Jurkat, Clone E6-1 (cell line): ENCODE results near the gene ABLIM2.
A peak's percentile ranks its signal among the peaks of the same experiment; 100 is the strongest.
"Not testable (repeated sequence)": the region's sequence is repeated elsewhere in the genome, so short reads cannot be mapped to it uniquely, and the experiment has no call there.

ENCODE experiments used
- DNase-seq: peaks from one replicate; pipeline ENCODE4 v3.0.0-alpha.2; 2011; ENCODE audit warnings: low read depth, low spot score
- H3K4me3 ChIP-seq: 2 replicates; pipeline ENCODE4 v1.5.1; 2011; ENCODE audit warnings: mild to moderate bottlenecking, low read length, control low read depth, moderate library complexity

Gene ABLIM2

DNA sequence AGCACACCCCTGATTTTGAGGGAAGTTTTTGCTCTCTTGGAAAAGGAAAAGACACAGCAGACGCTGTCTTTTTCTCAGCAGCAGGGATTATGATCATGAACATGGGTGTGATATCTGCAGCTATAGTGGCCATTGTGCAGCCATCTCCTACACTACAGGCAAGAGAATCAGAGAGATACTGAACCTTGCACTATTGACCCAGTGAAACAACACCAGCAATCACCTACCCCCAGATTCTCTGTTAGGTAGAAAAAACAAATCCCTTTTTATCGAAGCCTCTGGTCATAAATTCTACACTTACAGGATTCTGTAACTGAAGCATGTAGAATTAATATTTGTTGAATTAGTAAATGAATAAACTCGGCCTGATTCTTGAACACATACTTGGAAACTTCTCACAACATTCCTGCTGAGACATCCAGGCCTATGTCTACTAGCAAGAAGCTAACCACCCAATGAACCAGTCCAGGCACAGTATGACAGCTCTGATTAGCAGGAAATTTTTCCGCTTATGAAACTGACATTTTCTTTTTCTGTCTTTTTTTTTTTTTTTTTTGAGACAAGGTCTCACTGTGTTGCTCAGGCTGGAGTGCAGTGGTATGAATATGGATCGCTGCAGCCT lies 213.9 kb downstream of the ABLIM2 start:
- no peak overlapping the region for H3K4me3 ChIP-seq
- no peak for DNase-seq

DNA sequence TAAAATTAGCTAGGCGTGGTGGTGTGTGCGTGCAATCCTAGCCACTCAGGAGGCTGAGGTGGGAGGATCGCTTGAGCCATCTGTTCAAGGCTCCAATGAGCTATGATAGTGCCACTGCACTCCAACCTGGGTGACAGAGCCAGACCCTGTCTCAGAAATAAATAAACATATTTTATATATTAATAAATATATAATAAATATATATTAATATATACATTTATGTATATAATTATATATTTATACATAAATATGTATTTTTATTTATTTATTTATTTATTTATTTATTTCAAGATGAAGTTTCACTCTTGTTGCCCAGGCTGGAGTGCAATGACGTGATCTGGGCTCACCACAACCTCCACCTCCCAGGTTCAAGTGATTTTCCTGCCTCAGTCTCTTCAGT lies 214.9 kb downstream of the ABLIM2 start:
- not testable (repeated sequence) for H3K4me3 ChIP-seq, DNase-seq

DNA sequence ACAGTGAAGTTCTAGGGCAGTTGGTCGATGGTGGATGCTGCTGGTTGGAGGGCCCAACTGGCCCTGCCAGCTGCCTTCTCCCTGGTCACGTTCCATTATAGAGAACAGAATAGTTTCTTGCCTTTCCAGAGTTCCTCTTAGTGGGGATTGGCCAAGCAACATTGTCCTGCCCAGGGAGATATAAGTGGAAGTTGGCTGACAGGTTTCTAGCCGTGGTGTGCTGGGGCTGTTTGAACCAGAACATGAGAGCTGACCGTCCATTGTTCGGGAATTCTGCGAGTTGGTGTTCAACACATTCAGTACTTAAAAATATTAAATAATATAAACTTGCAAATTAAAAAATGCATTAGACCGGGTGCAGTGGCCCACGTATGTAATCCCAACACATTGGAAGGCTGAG lies 215.4 kb downstream of the ABLIM2 start:
- no peak for DNase-seq
- no peak overlapping the region for H3K4me3 ChIP-seq

DNA sequence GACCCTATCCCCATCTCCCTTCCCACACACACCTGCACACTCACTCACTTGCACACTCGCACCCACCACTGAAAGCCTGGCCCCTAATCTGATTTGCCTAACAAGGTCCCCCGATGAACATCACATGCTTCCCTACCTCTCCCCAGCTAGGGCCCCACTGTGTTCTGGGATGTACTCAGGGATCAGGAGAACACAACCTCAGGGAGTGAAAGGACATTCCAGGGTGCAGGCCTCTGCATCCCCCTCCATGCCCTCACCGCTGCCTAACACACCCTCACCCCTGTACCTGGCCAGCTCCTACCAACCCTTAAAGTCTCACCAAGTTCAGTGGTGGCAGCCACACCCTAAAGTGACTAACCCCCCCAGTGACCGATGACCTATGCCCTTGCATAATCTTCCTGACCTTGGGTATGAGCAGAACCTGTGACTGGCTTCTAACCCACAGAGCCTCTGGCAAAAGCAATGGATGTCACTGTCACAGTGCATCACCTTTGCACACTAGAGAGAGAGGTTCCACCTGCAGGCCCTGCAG lies 216.6 kb downstream of the ABLIM2 start:
- no peak for DNase-seq
- H3K4me3 ChIP-seq, result no peak overlapping the region

DNA sequence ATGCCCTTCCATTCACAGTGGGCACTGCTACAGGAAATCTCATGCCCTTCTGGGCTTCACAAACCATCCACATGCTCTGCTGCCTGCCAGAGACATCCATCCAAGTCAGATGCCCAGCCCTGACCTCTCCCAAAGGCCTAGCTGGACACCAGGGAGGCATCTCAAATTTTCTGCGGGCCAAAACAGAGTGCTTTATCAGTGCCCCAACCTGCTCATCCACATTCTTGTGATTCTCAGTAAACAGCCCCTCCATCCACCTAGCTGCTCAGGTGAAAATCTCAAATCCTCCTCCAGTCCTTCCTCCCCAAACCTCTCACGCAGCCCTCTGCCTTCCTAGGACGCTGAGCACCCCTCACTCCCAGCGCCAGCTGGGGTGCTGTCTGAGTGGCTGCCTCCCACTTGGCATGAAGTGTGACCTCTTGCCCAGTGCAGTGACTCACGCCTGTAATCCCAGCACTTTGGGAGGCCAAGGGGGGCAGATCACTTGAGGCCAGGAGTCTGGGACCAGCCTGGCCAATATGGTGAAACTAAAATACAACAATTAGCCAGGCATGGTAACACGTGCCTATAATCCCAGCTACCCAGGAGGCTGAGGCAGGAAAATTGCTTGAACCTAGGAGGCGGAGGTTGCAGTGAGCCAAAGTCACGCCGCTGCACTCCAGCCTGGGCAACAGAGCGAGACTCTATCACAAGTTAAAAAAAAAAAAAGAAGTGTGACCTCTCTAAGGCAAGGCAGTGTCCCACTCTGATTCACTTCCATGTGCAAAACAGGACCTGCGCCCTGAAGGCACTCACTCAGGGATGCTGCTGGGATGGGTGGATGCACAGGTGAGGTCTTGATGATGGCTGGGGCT lies 217.3 kb downstream of the ABLIM2 start:
- no peak overlapping the region for H3K4me3 ChIP-seq

DNA sequence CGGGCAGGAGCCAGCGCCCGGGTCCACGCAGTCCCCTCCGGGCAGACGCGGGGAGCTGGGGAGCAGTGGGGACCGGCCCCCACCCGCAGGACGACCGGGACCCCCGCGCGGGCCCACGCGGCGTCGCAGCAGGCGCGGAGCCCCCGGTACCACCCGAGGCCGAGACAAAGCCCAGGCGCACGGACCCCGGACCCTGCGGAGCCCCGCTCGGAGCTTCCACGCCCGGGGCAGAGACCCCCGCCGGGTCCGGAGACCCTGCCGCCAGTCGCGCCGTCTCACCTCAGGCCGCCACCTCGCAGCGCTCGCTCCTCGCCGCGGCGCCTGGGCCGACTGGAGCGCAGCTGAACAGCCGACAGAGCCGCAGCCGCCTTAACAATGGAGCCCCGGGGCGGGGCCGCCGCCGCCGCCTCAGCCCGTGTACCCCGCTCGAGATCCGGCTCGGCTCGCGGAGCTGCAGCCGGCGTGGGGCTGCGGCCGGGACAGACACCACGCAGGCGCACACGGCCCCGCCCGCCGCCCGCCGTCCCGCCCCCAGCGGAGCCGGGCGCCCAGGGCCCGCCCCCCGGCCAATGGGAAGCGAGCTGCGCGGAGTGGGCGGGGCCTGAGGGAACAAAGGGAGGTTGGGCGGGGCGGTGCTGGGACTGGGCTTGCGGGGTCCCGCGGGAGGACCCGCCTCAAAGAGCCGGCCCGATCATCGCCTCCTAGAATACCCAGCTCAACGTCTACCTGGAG lies 219.1 kb downstream of the ABLIM2 start, which contains the start of gene AFAP1:
TSS of gene AFAP1 (minus strand) at position 485 of the 732 bp plus-strand sequence. CDS start 67,783 bp downstream, outside the sequence.
- peak within 1 kb of the TSS; percentile 54 for H3K4me3 ChIP-seq
- DNase-seq, result peak; percentile 58

More for the DNA sequence above, 217.3 kb downstream of the ABLIM2 start:
- DNase-seq, result no peak

DNA sequence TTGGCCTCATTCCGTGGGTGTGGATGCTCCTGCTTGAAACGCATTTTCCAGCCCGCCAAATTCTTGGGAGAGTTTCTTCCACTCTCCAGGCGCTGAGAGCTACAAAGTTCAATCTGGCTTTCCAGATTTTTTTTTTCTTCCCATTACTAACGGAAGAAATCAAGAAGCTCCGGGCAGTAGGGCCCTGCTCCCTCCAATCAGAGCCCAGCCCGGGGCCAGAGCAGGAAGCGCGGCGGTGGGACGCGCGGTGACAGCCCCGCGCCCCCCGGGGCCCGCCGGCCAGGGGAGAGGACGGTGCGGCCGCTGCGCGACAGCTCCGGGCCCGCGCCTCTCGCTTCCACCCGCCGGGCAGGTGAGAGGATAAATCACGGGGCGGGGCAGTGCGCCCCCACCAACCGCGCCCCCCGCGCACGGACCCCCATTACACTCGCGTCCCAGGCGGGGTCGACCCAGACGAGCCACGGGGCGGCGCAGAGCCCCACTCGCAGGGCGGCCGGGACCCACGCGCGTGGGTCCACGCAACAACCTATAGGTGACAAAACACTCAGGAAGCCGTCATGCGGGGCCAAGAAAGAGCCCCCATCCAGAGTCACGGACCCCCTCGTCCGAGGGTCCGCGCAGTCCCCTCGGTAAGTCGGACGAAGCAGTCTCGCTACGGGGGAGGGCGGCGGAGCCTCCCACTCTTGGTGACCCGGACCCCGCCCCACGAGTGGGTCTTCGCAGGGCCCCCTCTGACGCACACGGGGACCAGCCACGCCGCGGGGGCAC lies 219.8 kb downstream of the ABLIM2 start:
- H3K4me3 ChIP-seq, result peak overlapping the region; percentile 54
- DNase-seq, result no peak

DNA sequence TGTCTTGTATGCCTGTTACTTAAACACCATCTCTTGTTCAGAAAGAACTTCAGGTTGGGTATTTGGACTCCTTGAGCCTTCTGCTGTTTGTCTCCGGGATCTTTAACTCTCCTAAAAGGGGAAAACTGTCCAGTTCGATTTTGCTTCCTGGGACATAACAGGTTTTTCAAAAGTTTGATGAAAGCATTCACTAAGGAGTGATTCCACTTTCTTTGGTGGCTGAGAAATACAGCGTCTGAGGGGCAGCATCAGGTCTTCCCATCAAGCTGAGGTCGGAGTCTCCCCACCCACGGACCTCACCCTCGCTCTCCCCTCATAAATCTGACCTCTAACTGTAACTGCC lies 220.4 kb downstream of the ABLIM2 start:
- no peak for DNase-seq
- H3K4me3 ChIP-seq, result no peak overlapping the region

DNA sequence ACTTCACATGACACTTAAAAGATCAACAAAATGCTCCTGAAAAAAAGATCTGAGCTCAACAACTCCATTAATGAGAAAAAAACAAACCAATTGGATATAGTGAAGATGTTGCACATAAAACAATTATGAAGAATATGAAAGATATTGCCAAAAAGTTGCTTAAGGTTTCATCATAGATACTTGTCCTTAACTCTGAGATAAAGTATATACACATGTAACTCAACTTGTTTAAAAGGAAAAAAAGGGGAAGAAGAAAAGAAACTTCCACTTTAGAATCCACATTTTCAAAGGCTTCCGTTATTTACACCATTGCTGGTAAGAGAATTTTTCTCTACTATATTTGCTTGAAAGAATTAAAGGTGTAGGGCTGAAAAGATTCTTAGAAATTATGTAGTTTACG lies 221.6 kb downstream of the ABLIM2 start:
- no peak overlapping the region for H3K4me3 ChIP-seq
- no peak for DNase-seq

DNA sequence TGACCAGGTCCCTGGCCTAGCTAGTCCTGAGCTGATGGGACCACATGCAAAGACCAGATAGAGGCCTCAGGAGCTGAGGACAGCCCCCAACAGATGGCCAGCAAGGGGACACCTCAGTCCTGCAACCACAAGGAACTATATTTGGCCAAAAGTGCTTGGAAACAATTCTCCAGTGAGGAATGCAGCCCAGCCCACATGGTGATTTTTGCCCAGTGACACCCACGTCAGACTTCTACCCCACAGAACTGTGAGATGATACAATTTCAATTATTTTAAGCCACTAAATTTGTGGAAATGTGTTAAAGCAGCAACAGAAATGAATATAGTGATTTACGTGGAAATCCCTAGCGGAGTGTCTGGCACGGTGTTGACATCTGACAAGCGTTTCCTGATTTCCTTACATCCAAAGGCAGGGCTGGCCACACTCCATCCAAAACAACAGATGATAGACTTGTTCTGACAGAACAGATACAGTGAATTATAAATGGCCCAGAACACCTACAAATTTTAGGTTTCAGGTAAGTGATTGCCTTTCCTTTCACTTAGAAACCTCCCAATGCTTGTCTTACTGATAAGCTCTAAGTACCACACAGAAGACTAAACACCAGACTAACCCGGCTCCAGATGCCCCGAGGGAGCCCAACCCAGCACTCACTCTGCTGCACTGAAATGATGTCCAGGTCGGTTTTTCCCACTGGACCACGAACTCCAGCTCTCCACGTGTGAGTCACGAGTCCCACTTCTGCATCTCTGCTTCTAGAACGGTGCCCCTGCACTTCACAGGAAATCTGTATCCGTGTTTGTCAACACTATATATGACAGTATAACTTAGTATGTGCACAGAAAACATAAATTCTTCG lies 224.7 kb downstream of the ABLIM2 start:
- no peak overlapping the region for H3K4me3 ChIP-seq
- no peak for DNase-seq

DNA sequence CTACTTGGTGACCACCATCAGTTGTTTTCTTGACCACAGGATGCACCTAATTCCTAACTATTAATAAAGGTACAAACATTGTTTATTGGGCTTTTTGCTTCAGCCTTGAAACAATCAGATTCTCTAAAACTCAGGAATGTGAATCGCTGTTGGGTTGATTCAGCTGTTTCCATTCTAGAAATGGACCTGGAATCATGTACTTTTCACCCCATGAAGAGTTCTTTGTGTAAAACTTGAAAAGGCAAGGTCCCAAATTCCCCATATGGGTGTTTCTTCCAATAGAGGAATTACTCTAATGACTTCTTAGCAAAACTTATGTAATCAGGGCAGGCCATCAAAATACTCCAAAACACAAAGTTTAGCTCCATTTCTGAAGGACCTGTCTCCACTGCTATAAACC lies 226.3 kb downstream of the ABLIM2 start:
- no peak overlapping the region for H3K4me3 ChIP-seq
- no peak for DNase-seq

DNA sequence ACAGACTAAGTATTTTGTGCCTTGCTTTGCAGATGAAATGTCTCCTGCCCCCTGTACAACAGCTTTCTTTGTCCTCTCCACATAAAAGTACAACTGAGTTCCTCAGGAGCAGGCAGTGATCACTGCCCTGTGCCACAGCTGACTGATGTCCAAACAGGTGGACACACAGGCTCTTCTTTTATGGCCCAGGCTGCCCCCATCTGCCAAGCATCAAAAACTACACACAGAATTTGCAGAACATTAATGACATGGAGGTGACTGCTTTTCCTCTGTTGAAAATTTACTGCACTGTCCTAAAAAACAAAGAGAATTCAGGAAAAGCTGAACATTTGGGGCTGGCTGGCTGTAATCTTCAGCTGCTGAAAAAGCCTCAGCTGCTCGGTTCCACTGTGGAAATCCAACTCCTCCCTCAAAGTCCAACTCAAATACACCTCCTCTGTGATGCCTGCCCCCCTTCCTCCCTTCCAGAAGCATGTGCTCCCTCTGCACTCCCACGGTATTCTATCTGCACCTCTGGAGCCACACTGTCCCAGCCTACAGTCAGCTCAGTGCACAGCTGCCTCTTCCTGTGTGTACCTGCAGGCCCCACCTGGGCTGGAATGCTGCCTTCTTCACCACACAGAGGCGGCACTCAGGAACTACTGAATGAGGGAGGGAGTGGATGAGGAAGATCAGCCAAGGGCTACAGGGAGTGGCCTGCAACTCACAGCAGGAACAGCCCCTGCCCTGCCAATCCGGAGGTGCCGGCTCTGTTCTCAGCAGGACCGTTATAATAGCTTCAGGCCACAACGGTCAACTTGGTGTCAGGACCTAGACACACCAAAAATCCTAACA lies 229.3 kb downstream of the ABLIM2 start:
- no peak for DNase-seq

DNA sequence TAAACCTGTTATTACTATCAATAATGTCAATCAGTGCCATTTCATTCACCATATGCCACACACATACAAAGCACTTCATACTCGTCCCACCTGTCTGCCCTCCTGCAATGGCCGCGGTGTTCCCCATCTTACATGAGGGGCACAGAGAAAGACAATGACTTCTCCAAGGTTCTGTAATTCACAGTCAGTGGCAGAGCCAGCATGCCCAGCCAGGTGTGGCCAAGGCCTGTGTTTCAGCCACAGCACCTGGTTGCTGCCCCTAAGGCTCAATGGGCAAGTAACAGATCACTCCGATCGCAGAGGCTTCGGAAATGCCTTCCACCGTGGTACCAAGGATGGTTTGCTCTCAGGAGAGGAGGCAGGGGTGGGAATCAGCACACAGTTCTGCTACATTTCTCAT lies 229.9 kb downstream of the ABLIM2 start:
- DNase-seq, result no peak
- H3K4me3 ChIP-seq, result no peak overlapping the region

More for the DNA sequence above, 229.3 kb downstream of the ABLIM2 start:
- no peak overlapping the region for H3K4me3 ChIP-seq

DNA sequence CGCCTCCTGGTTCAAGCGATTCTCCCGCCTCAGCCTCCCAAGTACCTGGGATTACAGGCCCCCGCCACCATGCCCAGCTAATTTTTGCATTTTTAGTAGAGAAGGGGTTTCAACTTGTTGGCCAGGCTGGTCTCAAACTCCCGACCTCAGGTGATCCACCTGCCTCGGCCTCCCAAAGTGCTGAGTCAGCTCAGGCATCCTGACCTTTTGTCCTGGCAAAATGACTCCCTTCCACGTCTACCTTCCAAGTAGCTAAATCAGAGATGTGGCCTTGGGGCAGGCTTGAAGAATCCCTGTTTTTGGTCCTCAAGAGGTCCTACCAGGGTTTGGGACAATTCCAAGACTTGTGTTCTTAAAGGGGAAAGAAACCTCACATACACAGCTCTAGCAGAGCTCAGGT lies 231.8 kb downstream of the ABLIM2 start:
- no peak for DNase-seq
- no peak overlapping the region for H3K4me3 ChIP-seq

DNA sequence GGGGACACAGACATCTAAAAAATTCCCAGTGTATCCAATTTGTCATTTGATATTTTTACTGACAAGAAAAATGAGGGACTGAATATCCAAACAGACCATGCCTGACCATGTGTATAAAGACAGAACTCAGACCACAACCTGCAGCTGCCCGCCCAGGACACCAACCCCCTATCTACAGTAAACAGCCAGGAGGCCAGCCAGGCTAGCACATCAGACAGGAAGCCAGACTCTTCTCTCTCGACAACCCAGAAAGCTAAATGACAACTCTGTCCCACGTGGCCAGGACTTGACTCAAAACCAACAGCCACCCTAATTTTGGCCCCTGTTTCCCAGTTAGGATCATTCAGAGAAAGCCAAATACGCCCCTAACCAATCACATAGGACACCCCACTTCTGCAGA lies 234.0 kb downstream of the ABLIM2 start:
- H3K4me3 ChIP-seq, result no peak overlapping the region
- no peak for DNase-seq

DNA sequence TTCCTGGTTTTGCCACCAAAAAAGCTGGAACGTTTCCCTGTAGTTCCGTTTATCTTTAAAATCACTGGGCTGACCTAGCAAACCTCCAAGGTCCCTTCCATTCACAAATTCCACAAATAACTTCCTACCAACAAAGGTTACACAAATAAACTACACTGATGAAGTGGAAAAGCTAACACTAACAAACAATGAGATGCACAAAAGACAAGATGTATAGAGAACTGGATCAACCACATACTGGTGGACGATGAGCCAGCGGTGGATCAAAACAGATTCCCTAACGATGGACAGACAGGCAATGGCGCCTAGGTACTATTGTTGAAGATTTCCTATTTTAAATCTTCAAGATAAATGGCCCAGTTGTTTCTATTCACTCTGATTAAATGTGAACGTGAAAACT lies 234.4 kb downstream of the ABLIM2 start:
- DNase-seq, result no peak
- no peak overlapping the region for H3K4me3 ChIP-seq

DNA sequence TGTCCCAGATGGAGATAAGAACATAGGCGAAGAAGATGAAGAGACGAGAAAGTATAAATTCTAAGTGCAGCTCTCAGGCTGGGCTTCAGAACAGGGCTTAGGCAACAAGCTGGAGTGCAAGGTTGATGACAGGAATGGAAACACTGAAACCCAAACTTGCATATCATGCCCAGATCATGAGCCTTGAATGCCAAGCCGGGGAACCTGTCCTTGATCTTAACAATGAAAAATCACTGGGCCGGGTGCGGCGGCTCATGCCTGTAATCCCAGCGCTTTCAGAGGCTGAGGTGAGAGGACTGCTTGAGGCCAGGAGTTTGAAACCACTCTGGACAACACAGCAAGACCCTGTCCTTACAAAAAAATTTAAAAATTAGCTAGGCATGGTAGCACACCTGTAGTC lies 236.1 kb downstream of the ABLIM2 start:
- no peak overlapping the region for H3K4me3 ChIP-seq
- no peak for DNase-seq
